Measurements from ENCODE around the gene GALNT1. TPM values are rescaled to one million over a fixed set of nuclear protein-coding genes. Genes with fewer than 3 reads are reported as not detected.

Gene GALNT1
- polyA plus RNA-seq, 2 of the 4 experiments (the other 2 are of a cell fraction) = 97.4 to 113 TPM

DNA sequence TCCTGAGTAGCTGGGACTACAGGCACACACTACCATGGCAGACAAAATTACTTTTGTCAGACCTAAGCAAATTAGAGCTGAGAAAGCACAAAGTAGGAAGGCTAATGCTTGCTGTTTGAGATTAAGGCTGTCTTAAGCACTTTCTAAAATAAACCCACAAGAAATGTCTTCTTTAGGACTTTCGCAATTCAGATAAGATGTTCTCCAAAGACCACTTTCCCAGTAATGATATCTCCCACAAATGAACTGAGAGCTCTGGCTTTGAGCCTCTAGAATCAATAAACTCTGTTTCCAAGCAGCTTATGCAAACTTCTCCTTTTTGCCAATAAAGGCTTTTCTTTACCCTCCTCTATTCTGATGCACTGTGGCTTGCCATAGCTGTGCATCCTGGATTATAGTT, 32.0 kb upstream of the GALNT1 start (continued):
- TF ChIP-seq, protein P1, sequence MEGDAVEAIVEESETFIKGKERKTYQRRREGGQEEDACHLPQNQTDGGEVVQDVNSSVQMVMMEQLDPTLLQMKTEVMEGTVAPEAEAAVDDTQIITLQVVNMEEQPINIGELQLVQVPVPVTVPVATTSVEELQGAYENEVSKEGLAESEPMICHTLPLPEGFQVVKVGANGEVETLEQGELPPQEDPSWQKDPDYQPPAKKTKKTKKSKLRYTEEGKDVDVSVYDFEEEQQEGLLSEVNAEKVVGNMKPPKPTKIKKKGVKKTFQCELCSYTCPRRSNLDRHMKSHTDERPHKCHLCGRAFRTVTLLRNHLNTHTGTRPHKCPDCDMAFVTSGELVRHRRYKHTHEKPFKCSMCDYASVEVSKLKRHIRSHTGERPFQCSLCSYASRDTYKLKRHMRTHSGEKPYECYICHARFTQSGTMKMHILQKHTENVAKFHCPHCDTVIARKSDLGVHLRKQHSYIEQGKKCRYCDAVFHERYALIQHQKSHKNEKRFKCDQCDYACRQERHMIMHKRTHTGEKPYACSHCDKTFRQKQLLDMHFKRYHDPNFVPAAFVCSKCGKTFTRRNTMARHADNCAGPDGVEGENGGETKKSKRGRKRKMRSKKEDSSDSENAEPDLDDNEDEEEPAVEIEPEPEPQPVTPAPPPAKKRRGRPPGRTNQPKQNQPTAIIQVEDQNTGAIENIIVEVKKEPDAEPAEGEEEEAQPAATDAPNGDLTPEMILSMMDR (IDR thresholded peaks at IDR 0.05) = no peak
- no peak for TF ChIP-seq KDM1A (IDR thresholded peaks at IDR 0.05; ENCODE audit: low read depth)
- no peak for TF ChIP-seq RFX5 (IDR thresholded peaks at IDR 0.05)

DNA sequence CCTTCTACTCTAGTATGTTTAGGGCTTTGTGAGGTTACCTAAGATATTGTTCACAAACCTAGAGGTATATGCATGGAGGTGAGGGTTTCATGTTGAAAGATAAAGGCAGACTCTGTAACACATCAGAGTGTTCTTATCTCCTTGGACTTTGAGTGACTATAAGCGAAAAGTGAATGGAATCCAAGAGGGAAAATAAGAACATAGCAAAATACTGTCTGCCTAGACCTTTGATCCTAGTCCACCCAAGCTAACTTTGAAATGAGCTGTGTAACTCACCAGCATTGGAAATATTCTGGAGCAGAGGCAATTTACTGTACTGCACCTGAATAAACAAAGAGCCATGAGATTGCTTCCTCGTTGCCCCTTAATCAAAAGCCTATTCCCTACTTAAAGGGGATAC, 28.2 kb upstream of the GALNT1 start:
- FAIRE-seq = no peak
- TF ChIP-seq FOSB (CRISPR knock-in tag; IDR thresholded peaks at IDR 0.05) = no peak
- TF ChIP-seq SREBF2 (IDR thresholded peaks at IDR 0.05) = no peak
- no peak for TF ChIP-seq ZFP36 (IDR thresholded peaks at IDR 0.05; ENCODE audit: borderline replicate concordance, partially characterized antibody)
- TF ChIP-seq EHF (CRISPR knock-in tag; IDR thresholded peaks at IDR 0.05) = no peak
- TF ChIP-seq, protein P2, sequence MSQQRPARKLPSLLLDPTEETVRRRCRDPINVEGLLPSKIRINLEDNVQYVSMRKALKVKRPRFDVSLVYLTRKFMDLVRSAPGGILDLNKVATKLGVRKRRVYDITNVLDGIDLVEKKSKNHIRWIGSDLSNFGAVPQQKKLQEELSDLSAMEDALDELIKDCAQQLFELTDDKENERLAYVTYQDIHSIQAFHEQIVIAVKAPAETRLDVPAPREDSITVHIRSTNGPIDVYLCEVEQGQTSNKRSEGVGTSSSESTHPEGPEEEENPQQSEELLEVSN (IDR thresholded peaks at IDR 0.05; ENCODE audit: borderline replicate concordance, low read depth) = no peak
- TF ChIP-seq POLR2A (IDR thresholded peaks at IDR 0.05; ENCODE audit: low read length) = no peak
- TF ChIP-seq RCOR1 (IDR thresholded peaks at IDR 0.05; ENCODE audit: low read depth, low read length) = no peak
- no peak for TF ChIP-seq TFCP2L1 (CRISPR knock-in tag; IDR thresholded peaks at IDR 0.05)
- no peak for TF ChIP-seq JUN (IDR thresholded peaks at IDR 0.05)
- TF ChIP-seq CBX2 (IDR thresholded peaks at IDR 0.05; ENCODE audit: borderline replicate concordance, low read depth) = no peak
- TF ChIP-seq, protein P1 (IDR thresholded peaks at IDR 0.05) = no peak
- no peak for TF ChIP-seq RNF2 (IDR thresholded peaks at IDR 0.05; ENCODE audit: borderline replicate concordance, low read depth)
- no peak for TF ChIP-seq CEBPB (IDR thresholded peaks at IDR 0.05)
- TF ChIP-seq RFX5 (IDR thresholded peaks at IDR 0.05) = no peak
- no peak for TF ChIP-seq EP300 (IDR thresholded peaks at IDR 0.05)
- no peak for TF ChIP-seq SMC3 (IDR thresholded peaks at IDR 0.05)
- TF ChIP-seq, protein P3, sequence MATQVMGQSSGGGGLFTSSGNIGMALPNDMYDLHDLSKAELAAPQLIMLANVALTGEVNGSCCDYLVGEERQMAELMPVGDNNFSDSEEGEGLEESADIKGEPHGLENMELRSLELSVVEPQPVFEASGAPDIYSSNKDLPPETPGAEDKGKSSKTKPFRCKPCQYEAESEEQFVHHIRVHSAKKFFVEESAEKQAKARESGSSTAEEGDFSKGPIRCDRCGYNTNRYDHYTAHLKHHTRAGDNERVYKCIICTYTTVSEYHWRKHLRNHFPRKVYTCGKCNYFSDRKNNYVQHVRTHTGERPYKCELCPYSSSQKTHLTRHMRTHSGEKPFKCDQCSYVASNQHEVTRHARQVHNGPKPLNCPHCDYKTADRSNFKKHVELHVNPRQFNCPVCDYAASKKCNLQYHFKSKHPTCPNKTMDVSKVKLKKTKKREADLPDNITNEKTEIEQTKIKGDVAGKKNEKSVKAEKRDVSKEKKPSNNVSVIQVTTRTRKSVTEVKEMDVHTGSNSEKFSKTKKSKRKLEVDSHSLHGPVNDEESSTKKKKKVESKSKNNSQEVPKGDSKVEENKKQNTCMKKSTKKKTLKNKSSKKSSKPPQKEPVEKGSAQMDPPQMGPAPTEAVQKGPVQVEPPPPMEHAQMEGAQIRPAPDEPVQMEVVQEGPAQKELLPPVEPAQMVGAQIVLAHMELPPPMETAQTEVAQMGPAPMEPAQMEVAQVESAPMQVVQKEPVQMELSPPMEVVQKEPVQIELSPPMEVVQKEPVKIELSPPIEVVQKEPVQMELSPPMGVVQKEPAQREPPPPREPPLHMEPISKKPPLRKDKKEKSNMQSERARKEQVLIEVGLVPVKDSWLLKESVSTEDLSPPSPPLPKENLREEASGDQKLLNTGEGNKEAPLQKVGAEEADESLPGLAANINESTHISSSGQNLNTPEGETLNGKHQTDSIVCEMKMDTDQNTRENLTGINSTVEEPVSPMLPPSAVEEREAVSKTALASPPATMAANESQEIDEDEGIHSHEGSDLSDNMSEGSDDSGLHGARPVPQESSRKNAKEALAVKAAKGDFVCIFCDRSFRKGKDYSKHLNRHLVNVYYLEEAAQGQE (IDR thresholded peaks at IDR 0.05) = no peak
- POLR2A ChIA-PET = no interaction called here

More for the DNA sequence above, 28.2 kb upstream of the GALNT1 start:
- 29% methylated on average over 2 of the region's 2 CpGs for WGBS (ENCODE audit: missing lambda C conversion rate)
- no peaks in the 10 kb centered on the region for H3K4me1 ChIP-seq
- CTCF ChIA-PET = no interaction called here
- no peak overlapping the region for H3K27ac ChIP-seq
- no peak overlapping the region for H3K4me3 ChIP-seq
- H3K9me3 ChIP-seq = no peaks in the 10 kb centered on the region
- no peak for ATAC-seq
- no peak overlapping the region for H3K4me2 ChIP-seq
- no peak for DNase-seq (ENCODE audit: low read depth in 1 of 2, low spot score in 1 of 2)
